WERI-Rb-1 (cell line): ENCODE data around the gene TRDN.

Experiments
- DNase-seq: peaks from one replicate; pipeline ENCODE4 v3.0.0-alpha.2; 2020
- H3K27ac ChIP-seq: fragments of 250-450 bp; sonication (Bioruptor Pico); 2 replicates; pipeline ENCODE4 v1.5.1; 2020; ENCODE audit warnings: mild to moderate bottlenecking, moderate library complexity
- H3K27me3 ChIP-seq: fragments of 250-450 bp; sonication (Bioruptor Pico); 2 replicates; pipeline ENCODE4 v1.5.1; 2021; ENCODE audit warnings: mild to moderate bottlenecking, low read depth, moderate library complexity; ENCODE audit not compliant: insufficient read depth, severe bottlenecking
- H3K36me3 ChIP-seq: fragments of 250-450 bp; sonication (Bioruptor Pico); 2 replicates; pipeline ENCODE4 v1.5.1; 2020; ENCODE audit warnings: mild to moderate bottlenecking, moderate library complexity
- H3K4me3 ChIP-seq: 2 replicates; pipeline ENCODE4 v1.5.1; 2011; ENCODE audit warnings: low read depth, mild to moderate bottlenecking, control low read depth, low read length
- H3K9me3 ChIP-seq: fragments of 250-450 bp; sonication (Bioruptor Pico); 2 replicates; pipeline ENCODE4 v1.5.1; 2021; ENCODE audit warnings: mild to moderate bottlenecking, moderate library complexity; ENCODE audit not compliant: severe bottlenecking
- TF ChIP-seq, protein P1 (sequence below): IDR thresholded peaks from 2 replicates; pipeline ENCODE4 v1.5.1; 2011; ENCODE audit warnings: low read depth, mild to moderate bottlenecking, control low read depth, inconsistent platforms, low read length

TRDN gene

DNA sequence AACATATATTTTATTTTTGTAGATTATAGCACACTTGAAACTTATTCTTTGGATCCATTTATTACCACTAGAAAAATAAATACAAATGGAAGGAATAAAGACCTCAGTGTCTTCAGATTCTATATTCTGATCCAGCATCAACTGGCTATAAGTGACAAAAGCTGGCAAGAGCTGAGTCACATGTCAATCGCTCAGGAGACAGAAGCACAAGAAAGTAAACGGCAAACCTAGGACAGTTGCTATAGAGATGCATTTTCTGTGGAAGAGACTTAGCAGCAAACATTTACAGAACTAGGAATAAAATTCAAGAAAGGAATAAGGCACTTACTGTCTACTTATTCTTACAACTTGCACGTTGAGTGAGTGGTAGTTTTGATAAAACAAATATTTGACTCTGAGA is 410.4 kb downstream of the TRDN start:
- no peaks in the 10 kb centered on the region for H3K27me3 ChIP-seq
- DNase-seq, result no peak
- no peak overlapping the region for H3K4me3 ChIP-seq
- TF ChIP-seq, protein P1, sequence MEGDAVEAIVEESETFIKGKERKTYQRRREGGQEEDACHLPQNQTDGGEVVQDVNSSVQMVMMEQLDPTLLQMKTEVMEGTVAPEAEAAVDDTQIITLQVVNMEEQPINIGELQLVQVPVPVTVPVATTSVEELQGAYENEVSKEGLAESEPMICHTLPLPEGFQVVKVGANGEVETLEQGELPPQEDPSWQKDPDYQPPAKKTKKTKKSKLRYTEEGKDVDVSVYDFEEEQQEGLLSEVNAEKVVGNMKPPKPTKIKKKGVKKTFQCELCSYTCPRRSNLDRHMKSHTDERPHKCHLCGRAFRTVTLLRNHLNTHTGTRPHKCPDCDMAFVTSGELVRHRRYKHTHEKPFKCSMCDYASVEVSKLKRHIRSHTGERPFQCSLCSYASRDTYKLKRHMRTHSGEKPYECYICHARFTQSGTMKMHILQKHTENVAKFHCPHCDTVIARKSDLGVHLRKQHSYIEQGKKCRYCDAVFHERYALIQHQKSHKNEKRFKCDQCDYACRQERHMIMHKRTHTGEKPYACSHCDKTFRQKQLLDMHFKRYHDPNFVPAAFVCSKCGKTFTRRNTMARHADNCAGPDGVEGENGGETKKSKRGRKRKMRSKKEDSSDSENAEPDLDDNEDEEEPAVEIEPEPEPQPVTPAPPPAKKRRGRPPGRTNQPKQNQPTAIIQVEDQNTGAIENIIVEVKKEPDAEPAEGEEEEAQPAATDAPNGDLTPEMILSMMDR, result no peak
- no peaks in the 10 kb centered on the region for H3K36me3 ChIP-seq
- no peak overlapping the region for H3K27ac ChIP-seq
- H3K9me3 ChIP-seq, result no peaks in the 10 kb centered on the region

DNA sequence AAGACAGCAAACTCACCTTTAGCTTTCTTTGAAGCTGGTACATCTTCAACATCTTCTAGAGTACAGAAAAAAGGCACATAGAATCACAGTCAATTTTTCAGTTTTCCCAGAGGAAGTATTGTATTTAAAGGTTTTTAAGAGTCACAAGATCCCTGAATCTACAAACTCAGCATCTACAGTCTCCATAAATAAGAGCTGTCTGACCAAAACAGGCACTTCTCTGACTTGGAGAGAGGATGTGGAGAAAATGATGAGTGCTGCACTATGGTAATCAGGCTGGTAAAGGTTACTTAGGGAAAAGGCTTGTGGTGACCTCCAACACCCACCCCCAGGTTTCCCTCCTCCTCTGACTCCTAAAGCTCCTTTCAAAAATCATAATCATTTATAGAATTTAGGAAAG is 412.7 kb downstream of the TRDN start:
- no peak overlapping the region for H3K27ac ChIP-seq
- no peak overlapping the region for H3K4me3 ChIP-seq
- no peaks in the 10 kb centered on the region for H3K36me3 ChIP-seq
- TF ChIP-seq, protein P1, result no peak
- H3K9me3 ChIP-seq, result no peaks in the 10 kb centered on the region
- no peaks in the 10 kb centered on the region for H3K27me3 ChIP-seq
- DNase-seq, result no peak

DNA sequence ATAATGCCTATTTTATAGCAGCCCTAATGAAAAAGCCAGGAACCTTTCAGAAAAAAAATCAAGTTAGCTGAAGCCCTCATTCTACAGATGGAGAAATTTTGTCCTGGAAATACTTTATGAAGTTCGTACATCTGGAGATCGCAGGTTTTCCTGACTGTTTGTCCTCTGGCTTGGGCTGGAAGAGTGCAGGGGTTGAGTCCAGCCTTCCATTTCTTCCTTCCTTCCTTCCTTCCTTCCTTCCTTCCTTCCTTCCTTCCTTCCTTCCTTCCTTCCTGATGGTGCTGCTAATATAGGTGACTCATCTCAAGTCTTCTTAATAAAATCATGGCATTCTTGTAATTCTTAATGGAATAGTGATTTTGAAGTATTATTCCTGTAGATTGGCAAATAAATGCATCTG is 413.3 kb downstream of the TRDN start:
- H3K4me3 ChIP-seq, result no peak overlapping the region
- H3K27ac ChIP-seq, result no peak overlapping the region
- TF ChIP-seq, protein P1, result no peak
- H3K9me3 ChIP-seq, result no peaks in the 10 kb centered on the region
- no peak for DNase-seq
- H3K36me3 ChIP-seq, result no peaks in the 10 kb centered on the region
- H3K27me3 ChIP-seq, result no peaks in the 10 kb centered on the region

DNA sequence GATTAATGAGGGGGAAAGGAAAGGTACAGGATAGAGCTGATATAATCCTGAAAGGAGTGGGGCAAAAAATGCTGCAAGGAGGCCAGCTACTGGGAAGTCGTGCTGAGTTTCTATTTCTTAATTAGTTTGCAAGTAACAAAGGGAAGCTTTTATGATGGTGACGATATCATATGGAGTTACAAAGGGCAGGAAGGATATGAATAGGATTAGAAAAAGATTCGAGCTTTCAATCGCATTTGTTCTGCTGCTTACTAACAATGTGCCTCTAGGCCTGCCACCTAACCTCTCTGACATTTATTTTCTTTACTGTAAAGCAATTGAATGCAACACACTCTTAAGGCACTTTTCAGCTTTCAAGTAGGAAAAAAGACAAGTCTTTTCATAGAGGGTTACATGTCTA is 421.5 kb downstream of the TRDN start:
- TF ChIP-seq, protein P1, result no peak
- DNase-seq, result no peak
- no peaks in the 10 kb centered on the region for H3K9me3 ChIP-seq
- H3K27ac ChIP-seq, result no peak overlapping the region
- no peaks in the 10 kb centered on the region for H3K36me3 ChIP-seq
- H3K4me3 ChIP-seq, result no peak overlapping the region
- no peaks in the 10 kb centered on the region for H3K27me3 ChIP-seq

DNA sequence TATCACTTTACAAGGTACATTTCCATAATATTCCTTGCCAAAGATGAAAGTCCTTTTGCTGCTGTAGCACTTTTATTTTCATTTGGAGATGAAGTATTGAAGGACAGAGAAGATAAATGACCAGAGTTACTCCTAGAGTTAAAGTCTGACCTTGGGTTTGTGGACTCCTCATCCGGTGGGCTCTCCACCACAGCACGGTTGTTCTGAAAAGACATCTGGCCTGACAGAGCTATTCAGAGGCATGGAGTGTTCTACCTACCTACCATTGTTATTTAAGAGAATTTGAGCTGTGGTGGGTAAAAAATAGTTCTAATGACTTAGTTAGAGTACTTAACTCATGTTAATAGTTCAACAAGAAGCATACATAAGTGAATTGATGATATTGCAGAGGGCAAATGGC is 422.3 kb downstream of the TRDN start:
- TF ChIP-seq, protein P1, result no peak
- H3K4me3 ChIP-seq, result no peak overlapping the region
- no peak for DNase-seq
- no peaks in the 10 kb centered on the region for H3K9me3 ChIP-seq
- H3K36me3 ChIP-seq, result no peaks in the 10 kb centered on the region
- no peaks in the 10 kb centered on the region for H3K27me3 ChIP-seq
- H3K27ac ChIP-seq, result no peak overlapping the region

DNA sequence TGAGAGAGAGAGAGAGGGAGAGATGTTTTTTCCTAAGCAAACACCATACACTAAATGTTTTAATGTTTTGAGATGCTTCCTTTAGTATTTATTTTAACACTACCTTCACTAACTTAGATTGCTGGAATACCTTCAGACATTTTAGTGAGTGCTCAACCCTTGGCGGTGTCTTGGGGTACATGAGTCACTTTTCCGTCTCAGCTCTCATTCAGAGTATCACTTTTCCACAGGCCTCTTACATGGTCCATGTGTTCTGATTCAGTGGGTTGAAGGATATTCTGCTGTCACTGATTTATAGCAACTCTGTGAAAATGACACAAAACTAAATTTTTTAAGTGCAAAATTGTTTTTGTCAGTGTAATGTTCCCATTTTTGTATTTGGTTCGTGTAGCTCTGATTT is 422.8 kb downstream of the TRDN start:
- TF ChIP-seq, protein P1, result no peak
- no peak for DNase-seq
- Histone ChIP-seq H3K36me3 (no peaks in the 10 kb centered on the region), H3K27me3 (no peaks in the 10 kb centered on the region), H3K4me3 (no peak overlapping the region), H3K27ac (no peak overlapping the region), H3K9me3 (no peaks in the 10 kb centered on the region)
